Measurements from ENCODE around the gene FMN1. TPM values are rescaled to one million over a fixed set of nuclear protein-coding genes. Genes with fewer than 3 reads are reported as not detected.

The FMN1 gene
- polyA plus RNA-seq, 1 donor from 2014 or later = 0.40 TPM

GRCh38 chr15:32853592-32853991 is 340.9 kb downstream of the FMN1 start:
- Histone ChIP-seq H3K79me2 (replicated peaks; ENCODE audit: insufficient read depth, low read length) (no peaks in the 10 kb centered on the region), H3K36me3 (ENCODE audit: insufficient read depth, low read length) (no peaks in the 10 kb centered on the region), H4K20me1 (ENCODE audit: insufficient read depth) (no peaks in the 10 kb centered on the region), H3K4me2 (ENCODE audit: low read length) (no peak overlapping the region), H3K9me3 (ENCODE audit: low read length) (no peaks in the 10 kb centered on the region), H3K27me3 (ENCODE audit: insufficient read depth, low read depth, low read length) (no peaks in the 10 kb centered on the region), H2AFZ (ENCODE audit: low read depth, low read length) (no peak overlapping the region), H3F3A (ENCODE audit: insufficient read depth, low read length, poor library complexity, severe bottlenecking) (no peaks in the 10 kb centered on the region), H3K9ac (ENCODE audit: low read length) (no peak overlapping the region), H3K9me2 (ENCODE audit: insufficient read depth, low read length) (no peaks in the 10 kb centered on the region), H3K4me3 (ENCODE audit: low read length) (no peak overlapping the region), H3K27ac (ENCODE audit: low read length) (no peak overlapping the region)
- no peak for TF ChIP-seq TAF1 (IDR thresholded peaks at IDR 0.05; ENCODE audit: low read depth)

DNA sequence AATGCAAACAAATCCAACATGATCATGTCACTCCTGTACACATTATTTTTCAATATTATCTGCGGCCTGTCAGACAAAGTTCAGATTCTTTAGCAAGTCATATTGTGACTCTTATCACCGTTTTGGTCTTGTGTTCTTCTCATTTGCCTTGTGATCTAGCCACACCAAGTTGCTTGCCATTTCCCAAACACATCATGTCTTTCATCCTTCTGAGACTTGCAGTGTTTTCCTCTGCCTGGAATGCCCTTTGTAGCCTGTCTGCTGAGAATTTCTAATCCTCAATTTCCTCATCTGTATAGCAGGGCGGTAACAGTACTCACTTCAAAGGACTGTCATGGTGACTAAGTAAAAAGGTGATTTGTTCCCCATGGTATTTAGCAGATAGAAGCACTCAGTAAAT is 341.7 kb downstream of the FMN1 start:
- Histone ChIP-seq H3K9ac (ENCODE audit: low read length) (no peak overlapping the region), H3K79me2 (replicated peaks; ENCODE audit: insufficient read depth, low read length) (no peaks in the 10 kb centered on the region), H3K4me2 (ENCODE audit: low read length) (no peak overlapping the region), H3K27me3 (ENCODE audit: insufficient read depth, low read depth, low read length) (no peaks in the 10 kb centered on the region), H2AFZ (ENCODE audit: low read depth, low read length) (no peak overlapping the region), H3K9me3 (ENCODE audit: low read length) (no peaks in the 10 kb centered on the region), H3K4me3 (ENCODE audit: low read length) (no peak overlapping the region), H3K9me2 (ENCODE audit: insufficient read depth, low read length) (no peaks in the 10 kb centered on the region), H3K36me3 (ENCODE audit: insufficient read depth, low read length) (no peaks in the 10 kb centered on the region), H3K27ac (ENCODE audit: low read length) (no peak overlapping the region), H4K20me1 (ENCODE audit: insufficient read depth) (no peaks in the 10 kb centered on the region), H3F3A (ENCODE audit: insufficient read depth, low read length, poor library complexity, severe bottlenecking) (no peaks in the 10 kb centered on the region)
- no peak for TF ChIP-seq POLR2AphosphoS5 (IDR thresholded peaks at IDR 0.05)
- TF ChIP-seq RAD21 (conservative IDR thresholded peaks at IDR 0.05) = no peak

DNA sequence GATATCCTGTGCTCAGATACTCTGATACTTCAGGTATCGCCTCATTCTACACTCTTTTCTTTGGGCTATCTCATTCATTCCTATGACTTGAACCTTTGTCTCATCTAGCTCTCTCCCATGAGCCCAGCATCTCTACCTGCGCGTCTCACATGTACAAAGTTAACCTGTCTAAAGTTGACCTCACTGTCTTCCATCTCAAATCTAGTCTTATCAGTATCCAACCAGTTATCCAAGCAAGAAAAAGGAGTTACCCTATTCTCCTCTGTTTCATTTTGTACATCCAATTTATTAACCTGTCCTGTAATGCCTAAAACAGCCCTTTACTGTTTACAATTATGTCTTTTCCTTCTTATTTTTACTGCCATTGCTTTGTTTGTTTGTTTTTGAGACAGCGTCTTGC is 342.5 kb downstream of the FMN1 start:
- Histone ChIP-seq H3F3A (ENCODE audit: insufficient read depth, low read length, poor library complexity, severe bottlenecking) (no peaks in the 10 kb centered on the region), H3K4me2 (ENCODE audit: low read length) (no peak overlapping the region), H3K27ac (ENCODE audit: low read length) (no peak overlapping the region), H3K79me2 (replicated peaks; ENCODE audit: insufficient read depth, low read length) (no peaks in the 10 kb centered on the region), H4K20me1 (ENCODE audit: insufficient read depth) (no peaks in the 10 kb centered on the region), H2AFZ (ENCODE audit: low read depth, low read length) (no peak overlapping the region), H3K9me3 (ENCODE audit: low read length) (no peaks in the 10 kb centered on the region), H3K36me3 (ENCODE audit: insufficient read depth, low read length) (no peaks in the 10 kb centered on the region), H3K4me3 (ENCODE audit: low read length) (no peak overlapping the region), H3K27me3 (ENCODE audit: insufficient read depth, low read depth, low read length) (no peaks in the 10 kb centered on the region), H3K9me2 (ENCODE audit: insufficient read depth, low read length) (no peaks in the 10 kb centered on the region), H3K9ac (ENCODE audit: low read length) (no peak overlapping the region)
- TF ChIP-seq EZH2 (IDR thresholded peaks at IDR 0.05; ENCODE audit: borderline replicate concordance, insufficient read depth, low read length, poor library complexity, severe bottlenecking) (no peak), MXI1 (conservative IDR thresholded peaks at IDR 0.05; ENCODE audit: poor library complexity, severe bottlenecking) (no peak), EP300 (conservative IDR thresholded peaks at IDR 0.05; ENCODE audit: poor library complexity, severe bottlenecking) (no peak), CTCF (IDR thresholded peaks at IDR 0.05; ENCODE audit: poor library complexity, severe bottlenecking) (no peak), RAD21 (conservative IDR thresholded peaks at IDR 0.05) (no peak), POLR2AphosphoS5 (IDR thresholded peaks at IDR 0.05) (no peak), SMC3 (conservative IDR thresholded peaks at IDR 0.05; ENCODE audit: poor library complexity) (no peak), TAF1 (IDR thresholded peaks at IDR 0.05; ENCODE audit: low read depth) (no peak)
- TF ChIP-seq, protein P1, sequence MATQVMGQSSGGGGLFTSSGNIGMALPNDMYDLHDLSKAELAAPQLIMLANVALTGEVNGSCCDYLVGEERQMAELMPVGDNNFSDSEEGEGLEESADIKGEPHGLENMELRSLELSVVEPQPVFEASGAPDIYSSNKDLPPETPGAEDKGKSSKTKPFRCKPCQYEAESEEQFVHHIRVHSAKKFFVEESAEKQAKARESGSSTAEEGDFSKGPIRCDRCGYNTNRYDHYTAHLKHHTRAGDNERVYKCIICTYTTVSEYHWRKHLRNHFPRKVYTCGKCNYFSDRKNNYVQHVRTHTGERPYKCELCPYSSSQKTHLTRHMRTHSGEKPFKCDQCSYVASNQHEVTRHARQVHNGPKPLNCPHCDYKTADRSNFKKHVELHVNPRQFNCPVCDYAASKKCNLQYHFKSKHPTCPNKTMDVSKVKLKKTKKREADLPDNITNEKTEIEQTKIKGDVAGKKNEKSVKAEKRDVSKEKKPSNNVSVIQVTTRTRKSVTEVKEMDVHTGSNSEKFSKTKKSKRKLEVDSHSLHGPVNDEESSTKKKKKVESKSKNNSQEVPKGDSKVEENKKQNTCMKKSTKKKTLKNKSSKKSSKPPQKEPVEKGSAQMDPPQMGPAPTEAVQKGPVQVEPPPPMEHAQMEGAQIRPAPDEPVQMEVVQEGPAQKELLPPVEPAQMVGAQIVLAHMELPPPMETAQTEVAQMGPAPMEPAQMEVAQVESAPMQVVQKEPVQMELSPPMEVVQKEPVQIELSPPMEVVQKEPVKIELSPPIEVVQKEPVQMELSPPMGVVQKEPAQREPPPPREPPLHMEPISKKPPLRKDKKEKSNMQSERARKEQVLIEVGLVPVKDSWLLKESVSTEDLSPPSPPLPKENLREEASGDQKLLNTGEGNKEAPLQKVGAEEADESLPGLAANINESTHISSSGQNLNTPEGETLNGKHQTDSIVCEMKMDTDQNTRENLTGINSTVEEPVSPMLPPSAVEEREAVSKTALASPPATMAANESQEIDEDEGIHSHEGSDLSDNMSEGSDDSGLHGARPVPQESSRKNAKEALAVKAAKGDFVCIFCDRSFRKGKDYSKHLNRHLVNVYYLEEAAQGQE (IDR thresholded peaks at IDR 0.05; ENCODE audit: borderline replicate concordance) = no peak
